DOHH2 (cell line): ENCODE data around the gene TEAD3.

Experiments
- H3F3A ChIP-seq: fragments of 200-600 bp; sonication (generic), shearing (Covaris generic); 2 replicates; pipeline ENCODE4 v1.6.0; 2016; ENCODE audit warnings: antibody characterized with exemption, mild to moderate bottlenecking; ENCODE audit not compliant: control insufficient read depth, insufficient read depth
- H3K27ac ChIP-seq: fragments of 200-600 bp; sonication (generic); 2 replicates; pipeline ENCODE4 v1.5.1; 2014; ENCODE audit warnings: low read depth, mild to moderate bottlenecking, low read length, moderate library complexity
- H3K27me3 ChIP-seq: fragments of 200-600 bp; sonication (generic); 2 replicates; pipeline ENCODE4 v1.6.1; 2014; ENCODE audit warnings: mild to moderate bottlenecking, low read length, mixed read lengths; ENCODE audit not compliant: control insufficient read depth
- H3K36me3 ChIP-seq: fragments of 200-600 bp; sonication (generic); 2 replicates; pipeline ENCODE4 v1.6.1; 2014; ENCODE audit warnings: mild to moderate bottlenecking, low read length, moderate library complexity, mixed read lengths; ENCODE audit not compliant: control insufficient read depth
- H3K4me1 ChIP-seq: fragments of 200-600 bp; sonication (generic); 2 replicates; pipeline ENCODE4 v1.6.1; 2014; ENCODE audit warnings: mild to moderate bottlenecking, low read length, mixed read lengths; ENCODE audit not compliant: control insufficient read depth
- H3K4me2 ChIP-seq: fragments of 200-600 bp; sonication (generic); 2 replicates; pipeline ENCODE4 v1.6.0; 2014; ENCODE audit warnings: mild to moderate bottlenecking, low read length, moderate library complexity
- H3K4me3 ChIP-seq: fragments of 200-600 bp; sonication (generic); 2 replicates; pipeline ENCODE4 v1.5.1; 2014; ENCODE audit warnings: mild to moderate bottlenecking, low read length, mixed read lengths
- H3K79me2 ChIP-seq: fragments of 200-600 bp; sonication (generic); 2 replicates; pipeline ENCODE4 v1.6.1; 2014; ENCODE audit warnings: mild to moderate bottlenecking, low read length, mixed read lengths; ENCODE audit not compliant: control insufficient read depth
- H3K9me2 ChIP-seq: fragments of 200-600 bp; sonication (generic); replicated peaks from 2 replicates; pipeline ENCODE4 v1.6.1; 2014; ENCODE audit warnings: mild to moderate bottlenecking, low read length, mixed read lengths; ENCODE audit not compliant: control insufficient read depth
- H3K9me3 ChIP-seq: fragments of 200-600 bp; sonication (generic); 2 replicates; pipeline ENCODE4 v1.6.1; 2014; ENCODE audit warnings: antibody characterized with exemption, low read length, mixed read lengths; ENCODE audit not compliant: control insufficient read depth, insufficient read depth
- H4K20me1 ChIP-seq: fragments of 200-600 bp; sonication (generic); 2 replicates; pipeline ENCODE4 v1.6.0; 2014; ENCODE audit warnings: low read depth, mild to moderate bottlenecking, antibody characterized with exemption, low read length, moderate library complexity; ENCODE audit not compliant: control insufficient read depth, insufficient read depth
- CTCF ChIP-seq: fragments of 200-600 bp; sonication (generic); IDR thresholded peaks from one replicate; pipeline ENCODE4 v1.5.1; 2014; ENCODE audit warnings: antibody characterized with exemption, mild to moderate bottlenecking, low read depth, low read length; ENCODE audit not compliant: poor library complexity, severe bottlenecking
- EZH2phosphoT487 ChIP-seq: fragments of 200-600 bp; sonication (generic); IDR thresholded peaks from 2 replicates; pipeline ENCODE4 v1.6.1; 2017; ENCODE audit warnings: borderline replicate concordance, mild to moderate bottlenecking, antibody characterized with exemption, low read length, moderate library complexity, mixed read lengths

TEAD3 gene

GRCh38 chr6:35514587-35514986 lies 17.7 kb upstream of the TEAD3 start:
- Histone ChIP-seq H3K4me1 (0 out of 2 replicates have a peak, but pooled peaks cover under 1% of the 10 kb centered on the region), H3K27me3 (peaks cover 22% of the 10 kb centered on the region), H3K79me2 (no peaks in the 10 kb centered on the region), H3F3A (no peaks in the 10 kb centered on the region), H3K9me2 (no peaks in the 10 kb centered on the region), H3K36me3 (no peaks in the 10 kb centered on the region), H3K9me3 (no peaks in the 10 kb centered on the region), H3K4me3 (no peak overlapping the region), H3K27ac (no peak overlapping the region), H4K20me1 (no peaks in the 10 kb centered on the region), H3K4me2 (no peak overlapping the region)
- TF ChIP-seq CTCF (no peak), EZH2phosphoT487 (no peak)

GRCh38 chr6:35512740-35513139 lies 15.9 kb upstream of the TEAD3 start, which contains the start of gene TULP1:
Gene TULP1, minus strand, starts transcription at chr6:35512896. Its CDS starts 38 bp downstream, at chr6:35512858.
- Histone ChIP-seq H3K9me2 (no peaks in the 10 kb centered on the region), H3K79me2 (no peaks in the 10 kb centered on the region), H3K4me2 (no peak within 1 kb of the TSS), H3K27ac (no peak within 1 kb of the TSS), H3F3A (no peaks in the 10 kb centered on the region), H4K20me1 (no peaks in the 10 kb centered on the region), H3K4me1 (0 out of 2 replicates have a peak, but pooled peaks cover 6% of the 10 kb centered on the region), H3K27me3 (peaks cover 37% of the 10 kb centered on the region), H3K4me3 (no peak within 1 kb of the TSS), H3K9me3 (no peaks in the 10 kb centered on the region), H3K36me3 (no peaks in the 10 kb centered on the region)
- TF ChIP-seq EZH2phosphoT487 (no peak), CTCF (no peak)

GRCh38 chr6:35512006-35512405 lies 15.1 kb upstream of the TEAD3 start:
- no peaks in the 10 kb centered on the region for H3K36me3 ChIP-seq
- H3K9me2 ChIP-seq, result no peaks in the 10 kb centered on the region
- 0 out of 2 replicates have a peak, but pooled peaks cover 6% of the 10 kb centered on the region for H3K4me1 ChIP-seq
- no peak overlapping the region for H3K4me3 ChIP-seq
- no peaks in the 10 kb centered on the region for H3F3A ChIP-seq
- no peaks in the 10 kb centered on the region for H4K20me1 ChIP-seq
- peaks cover 37% of the 10 kb centered on the region for H3K27me3 ChIP-seq
- H3K79me2 ChIP-seq, result no peaks in the 10 kb centered on the region
- TF ChIP-seq EZH2phosphoT487, result no peak
- TF ChIP-seq CTCF, result no peak
- no peaks in the 10 kb centered on the region for H3K9me3 ChIP-seq
- H3K4me2 ChIP-seq, result no peak overlapping the region
- no peak overlapping the region for H3K27ac ChIP-seq
